Measurements from ENCODE around the gene AGXT2. TPM values are rescaled to one million over a fixed set of nuclear protein-coding genes. Genes with fewer than 3 reads are reported as not detected.

The AGXT2 gene
- total RNA-seq, 1 experiment from 2014 or later: not detected

GRCh38 chr5:35059251-35059650 lies 11.5 kb upstream of the AGXT2 start:
- TF ChIP-seq SP1 (IDR thresholded peaks at IDR 0.05; ENCODE audit: low read depth) (no peak), POLR2AphosphoS5 (IDR thresholded peaks at IDR 0.05; ENCODE audit: low read depth, low read length) (no peak), ZNF274 (IDR thresholded peaks at IDR 0.05; ENCODE audit: low read depth, low read length) (no peak)
- H3K27me3 ChIP-seq (ENCODE audit: insufficient read depth, low read length): peaks cover 54% of the 10 kb centered on the region
- no peak overlapping the region for H3K4me3 ChIP-seq (replicated peaks in 1 of 2; ENCODE audit: low read depth in 1 of 2, low read length in 2 of 2)
- POLR2A ChIA-PET: no interaction called here
- no peaks in the 10 kb centered on the region for H4K20me1 ChIP-seq (ENCODE audit: insufficient read depth)
- no peak overlapping the region for H3K27ac ChIP-seq (ENCODE audit: low read depth, low read length)
- RAD21 ChIA-PET (ENCODE audit: low non-redundant PET in 1 of 2, low total read pairs in 2 of 2, uncharacterized antibody in 2 of 2, unreplicated experiment in 2 of 2): no interaction called here
- no peaks in the 10 kb centered on the region for H3K4me1 ChIP-seq (ENCODE audit: control insufficient read depth in 1 of 2, insufficient read depth in 2 of 2, low read length in 2 of 2)
- ATAC-seq (no peak), DNase-seq (ENCODE audit: low read depth, low spot score) (no peak)
- H3K36me3 ChIP-seq (ENCODE audit: control insufficient read depth in 1 of 2, insufficient read depth in 2 of 2, low read length in 2 of 2): no peaks in the 10 kb centered on the region
- CTCF ChIA-PET: no interaction called here
- H3K79me2 ChIP-seq (ENCODE audit: insufficient read depth, low read length): no peaks in the 10 kb centered on the region
- H3K9me2 ChIP-seq (ENCODE audit: insufficient read depth): no peaks in the 10 kb centered on the region
- no peak overlapping the region for H3K9ac ChIP-seq (ENCODE audit: low read length)
- BruUV-seq (replicated peaks): no TSS peak
- no peaks in the 10 kb centered on the region for H3K9me3 ChIP-seq (ENCODE audit: control insufficient read depth in 1 of 2, insufficient read depth in 1 of 2, low read depth in 1 of 2, low read length in 2 of 2)
- no peak overlapping the region for H3K4me2 ChIP-seq (ENCODE audit: low read length)
- no peak overlapping the region for H2AFZ ChIP-seq (ENCODE audit: low read depth, low read length, poor library complexity, severe bottlenecking)
- intact Hi-C loops (cut with micrococcal nuclease): no loop called here

- CTCF ChIA-PET: no interaction called here
- Histone ChIP-seq H4K20me1 (ENCODE audit: insufficient read depth) (no peaks in the 10 kb centered on the region), H3K27ac (ENCODE audit: low read depth, low read length) (no peak overlapping the region), H3K79me2 (ENCODE audit: insufficient read depth, low read length) (no peaks in the 10 kb centered on the region), H3K9ac (ENCODE audit: low read length) (no peak overlapping the region), H3K4me2 (ENCODE audit: low read length) (no peak overlapping the region), H3K9me3 (ENCODE audit: control insufficient read depth in 1 of 2, insufficient read depth in 1 of 2, low read depth in 1 of 2, low read length in 2 of 2) (no peaks in the 10 kb centered on the region), H3K9me2 (ENCODE audit: insufficient read depth) (no peaks in the 10 kb centered on the region), H3K4me1 (ENCODE audit: control insufficient read depth in 1 of 2, insufficient read depth in 2 of 2, low read length in 2 of 2) (no peaks in the 10 kb centered on the region), H3K36me3 (ENCODE audit: control insufficient read depth in 1 of 2, insufficient read depth in 2 of 2, low read length in 2 of 2) (no peaks in the 10 kb centered on the region), H3K27me3 (ENCODE audit: insufficient read depth, low read length) (peaks cover 50% of the 10 kb centered on the region), H3K4me3 (replicated peaks in 1 of 2; ENCODE audit: low read depth in 1 of 2, low read length in 2 of 2) (no peak overlapping the region), H2AFZ (ENCODE audit: low read depth, low read length, poor library complexity, severe bottlenecking) (no peak overlapping the region)
- no peak for DNase-seq (ENCODE audit: low read depth, low spot score)
- no peak for TF ChIP-seq SP1 (IDR thresholded peaks at IDR 0.05; ENCODE audit: low read depth)
- no peak for TF ChIP-seq EZH2 (IDR thresholded peaks at IDR 0.05)
- TF ChIP-seq SRF (IDR thresholded peaks at IDR 0.05; ENCODE audit: low read depth): no peak
- TF ChIP-seq ELF1 (IDR thresholded peaks at IDR 0.05; ENCODE audit: borderline replicate concordance, low read depth): no peak
- TF ChIP-seq YY1 (IDR thresholded peaks at IDR 0.05; ENCODE audit: extremely low read depth, insufficient replicate concordance, low read depth, low read length): no peak
- TF ChIP-seq REST (IDR thresholded peaks at IDR 0.05; ENCODE audit: low read depth): no peak
- no peak for TF ChIP-seq MAX (IDR thresholded peaks at IDR 0.05)
- TF ChIP-seq FOSL1 (IDR thresholded peaks at IDR 0.05; ENCODE audit: low read depth): no peak
- TF ChIP-seq CTCF (IDR thresholded peaks at IDR 0.05 in 2 of 3, conservative IDR thresholded peaks at IDR 0.05 in 1 of 3; ENCODE audit: borderline replicate concordance in 1 of 3, insufficient read depth in 1 of 3, low read depth in 2 of 3, low read length in 2 of 3): no peak
- TF ChIP-seq POLR2A (IDR thresholded peaks at IDR 0.05; ENCODE audit: borderline replicate concordance, extremely low read depth, insufficient read depth, insufficient read length): no peak
- TF ChIP-seq SIN3A (IDR thresholded peaks at IDR 0.05; ENCODE audit: low read depth): no peak
- TF ChIP-seq CEBPB (IDR thresholded peaks at IDR 0.05; ENCODE audit: low read depth): no peak
- TF ChIP-seq EGR1 (IDR thresholded peaks at IDR 0.05; ENCODE audit: low read depth): no peak
- no peak for ATAC-seq
- intact Hi-C loops (cut with micrococcal nuclease): no loop called here
- POLR2A ChIA-PET: no interaction called here
- RAD21 ChIA-PET (ENCODE audit: low non-redundant PET in 1 of 2, low total read pairs in 2 of 2, uncharacterized antibody in 2 of 2, unreplicated experiment in 2 of 2): no interaction called here
- no TSS peak for BruUV-seq (replicated peaks)
Measured at GRCh38 chr5:35058374-35058788, 10.6 kb upstream of the AGXT2 start.

Measured in HCT116 (cell line).